ENCODE results near the gene TSHZ2. TPM values are rescaled to one million over a fixed set of nuclear protein-coding genes. Genes with fewer than 3 reads are reported as not detected.

TSHZ2 gene
- total RNA-seq, 6 experiments from 2014 or later = not detected

DNA sequence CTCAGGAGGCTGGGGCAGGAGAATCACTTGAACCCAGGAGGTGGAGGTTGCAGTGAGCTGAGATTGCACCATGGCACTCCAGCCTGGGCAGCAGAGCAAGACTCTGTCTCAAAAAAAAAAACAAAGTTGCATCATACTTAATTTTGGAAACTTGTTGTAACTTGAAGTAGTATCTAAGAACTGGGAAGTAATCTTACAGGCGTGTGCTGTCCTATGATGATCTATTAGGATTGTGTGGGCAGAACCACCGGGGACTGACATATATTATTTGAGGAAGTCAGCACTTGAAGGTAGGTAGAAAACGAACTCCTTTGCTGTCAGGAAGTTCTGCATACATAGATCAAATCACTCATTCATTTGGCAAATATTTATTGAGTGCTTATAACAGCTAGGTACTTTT lies 433.0 kb downstream of the TSHZ2 start:
- Mint-ChIP-seq H3K36me3 (ENCODE audit: low read depth) (no peaks in the 10 kb centered on the region), H3K9me3 (no peaks in the 10 kb centered on the region; the same call in 1 of the 2 replicates), H3K27me3 (ENCODE audit: insufficient read depth) (peaks cover 3% of the 10 kb centered on the region), H3K27ac (no peak overlapping the region), H3K4me1 (ENCODE audit: low read depth) (no peaks in the 10 kb centered on the region), H3K4me3 (no peak overlapping the region)
- TF ChIP-seq, protein P1, sequence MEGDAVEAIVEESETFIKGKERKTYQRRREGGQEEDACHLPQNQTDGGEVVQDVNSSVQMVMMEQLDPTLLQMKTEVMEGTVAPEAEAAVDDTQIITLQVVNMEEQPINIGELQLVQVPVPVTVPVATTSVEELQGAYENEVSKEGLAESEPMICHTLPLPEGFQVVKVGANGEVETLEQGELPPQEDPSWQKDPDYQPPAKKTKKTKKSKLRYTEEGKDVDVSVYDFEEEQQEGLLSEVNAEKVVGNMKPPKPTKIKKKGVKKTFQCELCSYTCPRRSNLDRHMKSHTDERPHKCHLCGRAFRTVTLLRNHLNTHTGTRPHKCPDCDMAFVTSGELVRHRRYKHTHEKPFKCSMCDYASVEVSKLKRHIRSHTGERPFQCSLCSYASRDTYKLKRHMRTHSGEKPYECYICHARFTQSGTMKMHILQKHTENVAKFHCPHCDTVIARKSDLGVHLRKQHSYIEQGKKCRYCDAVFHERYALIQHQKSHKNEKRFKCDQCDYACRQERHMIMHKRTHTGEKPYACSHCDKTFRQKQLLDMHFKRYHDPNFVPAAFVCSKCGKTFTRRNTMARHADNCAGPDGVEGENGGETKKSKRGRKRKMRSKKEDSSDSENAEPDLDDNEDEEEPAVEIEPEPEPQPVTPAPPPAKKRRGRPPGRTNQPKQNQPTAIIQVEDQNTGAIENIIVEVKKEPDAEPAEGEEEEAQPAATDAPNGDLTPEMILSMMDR (IDR thresholded peaks at IDR 0.05) = no peak
- DNase-seq = no peak

- Mint-ChIP-seq H3K9me3 (no peaks in the 10 kb centered on the region; the same call in 1 of the 2 replicates), H3K27ac (no peak overlapping the region), H3K4me1 (ENCODE audit: low read depth) (no peaks in the 10 kb centered on the region), H3K36me3 (ENCODE audit: low read depth) (no peaks in the 10 kb centered on the region), H3K27me3 (ENCODE audit: insufficient read depth) (no peaks in the 10 kb centered on the region; the same call in none of the 2 replicates), H3K4me3 (no peak overlapping the region)
- TF ChIP-seq, protein P1 (IDR thresholded peaks at IDR 0.05) = no peak
- no peak for DNase-seq
Measured at GRCh38 chr20:53406580-53406979, 434.4 kb downstream of the TSHZ2 start.

GRCh38 chr20:53408691-53409446 lies 436.7 kb downstream of the TSHZ2 start:
- no peak for DNase-seq
- Mint-ChIP-seq H3K9me3 (no peaks in the 10 kb centered on the region; the same call in 1 of the 2 replicates), H3K4me3 (no peak overlapping the region), H3K27me3 (ENCODE audit: insufficient read depth) (peaks cover 5% of the 10 kb centered on the region), H3K36me3 (ENCODE audit: low read depth) (no peaks in the 10 kb centered on the region), H3K4me1 (ENCODE audit: low read depth) (no peaks in the 10 kb centered on the region), H3K27ac (no peak overlapping the region)
- TF ChIP-seq, protein P1 (IDR thresholded peaks at IDR 0.05) = no peak

GRCh38 chr20:53409447-53409717 lies 437.2 kb downstream of the TSHZ2 start:
- no peaks in the 10 kb centered on the region; the same call in 1 of the 2 replicates for H3K9me3 Mint-ChIP-seq
- no peaks in the 10 kb centered on the region for H3K4me1 Mint-ChIP-seq (ENCODE audit: low read depth)
- no peak overlapping the region for H3K27ac Mint-ChIP-seq
- TF ChIP-seq, protein P1 (IDR thresholded peaks at IDR 0.05) = no peak
- DNase-seq = no peak
- H3K27me3 Mint-ChIP-seq (ENCODE audit: insufficient read depth) = peaks cover 5% of the 10 kb centered on the region
- H3K4me3 Mint-ChIP-seq = no peak overlapping the region
- no peaks in the 10 kb centered on the region for H3K36me3 Mint-ChIP-seq (ENCODE audit: low read depth)

DNA sequence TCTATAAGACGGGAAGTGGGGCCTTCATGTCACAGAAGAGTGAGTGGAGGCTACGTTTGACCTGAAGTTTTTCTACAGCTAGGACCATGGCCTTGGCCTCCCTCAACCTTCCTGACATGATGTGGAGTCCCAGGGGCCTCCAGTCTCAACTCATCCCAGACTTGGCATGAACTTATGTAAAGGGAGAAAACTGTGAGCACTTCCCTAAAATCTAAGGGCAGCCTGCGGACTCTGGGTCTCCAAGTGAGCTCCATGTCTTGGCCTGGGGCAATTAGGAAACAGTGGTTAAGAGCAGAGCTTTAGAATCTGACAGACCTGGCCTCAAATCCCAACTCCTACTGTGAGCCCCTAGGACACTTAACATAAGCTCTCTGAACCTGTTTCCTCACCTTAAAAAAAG lies 439.0 kb downstream of the TSHZ2 start:
- Mint-ChIP-seq H3K9me3 (no peaks in the 10 kb centered on the region; the same call in 1 of the 2 replicates), H3K27me3 (ENCODE audit: insufficient read depth) (peaks cover 5% of the 10 kb centered on the region), H3K4me3 (no peak overlapping the region), H3K27ac (no peak overlapping the region), H3K4me1 (ENCODE audit: low read depth) (no peaks in the 10 kb centered on the region), H3K36me3 (ENCODE audit: low read depth) (no peaks in the 10 kb centered on the region)
- DNase-seq = no peak
- TF ChIP-seq, protein P1 (IDR thresholded peaks at IDR 0.05) = no peak
